CD14-positive monocyte (primary cell): ENCODE results near the gene CAMK1D. TPM values are rescaled to one million over a fixed set of nuclear protein-coding genes. Genes with fewer than 3 reads are reported as not detected.

Source experiments
- DNase-seq, 3 donors: peaks; one replicate each; pipeline ENCODE4 v3.0.0-alpha.2; 2011 to 2022
- H2AFZ ChIP-seq: 2 replicates; pipeline ENCODE4 v1.6.0; 2012; ENCODE audit warnings: mild to moderate bottlenecking, low read depth, low read length, inconsistent platforms; ENCODE audit not compliant: insufficient read depth, poor library complexity, severe bottlenecking
- H3K27ac ChIP-seq, 2 donors: 1 replicate in 1 of 2; 2 replicates in 1 of 2; pipeline ENCODE4 v1.5.1; 2012 to 2013; ENCODE audit warnings: low read length in 2 of 2, control low read depth in 1 of 2, inconsistent platforms in 1 of 2, low read depth in 1 of 2, mild to moderate bottlenecking in 1 of 2
- H3K27me3 ChIP-seq, 2 donors: one replicate each; pipeline versions ENCODE4 v1.6.0 to v1.6.1; 2011 to 2013; ENCODE audit warnings: low read length in 2 of 2; ENCODE audit not compliant: control insufficient read depth in 2 of 2, insufficient read depth in 2 of 2
- H3K36me3 ChIP-seq, 2 donors: replicated peaks in 1 of 2; 1 replicate in 1 of 2; 2 replicates in 1 of 2; pipeline versions ENCODE4 v1.5.1 to v1.6.1; 2012 to 2013; ENCODE audit warnings: low read length in 2 of 2, control low read depth in 1 of 2, inconsistent platforms in 1 of 2, mild to moderate bottlenecking in 1 of 2; ENCODE audit not compliant: insufficient read depth in 2 of 2, control insufficient read depth in 1 of 2
- H3K4me1 ChIP-seq, 2 donors: 1 replicate in 1 of 2; 2 replicates in 1 of 2; pipeline versions ENCODE4 v1.5.1 to v1.6.1; 2012 to 2013; ENCODE audit warnings: low read length in 2 of 2, control low read depth in 1 of 2, inconsistent platforms in 1 of 2, mild to moderate bottlenecking in 1 of 2, moderate library complexity in 1 of 2; ENCODE audit not compliant: insufficient read depth in 2 of 2, control insufficient read depth in 1 of 2
- H3K4me2 ChIP-seq: replicated peaks from 2 replicates; pipeline ENCODE3; 2012; ENCODE audit warnings: low read length, moderate library complexity, mild to moderate bottlenecking; ENCODE audit not compliant: poor library complexity, severe bottlenecking; ENCODE audit errors: extremely low read depth
- H3K4me3 ChIP-seq, 3 experiments: fragments of 200-600 bp in 1 of 3; sonication (generic) in 1 of 3; replicated peaks in 1 of 3; 1 replicate in 2 of 3; 2 replicates in 1 of 3; pipeline ENCODE4 v1.5.1; 2011 to 2013; ENCODE audit warnings: low read length in 3 of 3, mild to moderate bottlenecking in 3 of 3, control low read depth in 2 of 3, low read depth in 2 of 3, inconsistent platforms in 1 of 3, moderate library complexity in 1 of 3
- H3K79me2 ChIP-seq: 2 replicates; pipeline ENCODE4 v1.6.0; 2012; ENCODE audit warnings: mild to moderate bottlenecking, control low read depth, inconsistent platforms, low read length, moderate library complexity; ENCODE audit not compliant: insufficient read depth
- H3K9ac ChIP-seq: 2 replicates; pipeline ENCODE4 v1.6.0; 2017; ENCODE audit warnings: low read length, mild to moderate bottlenecking; ENCODE audit not compliant: insufficient read depth, poor library complexity, severe bottlenecking
- H3K9me3 ChIP-seq, 2 donors: replicated peaks in 1 of 2; 1 replicate in 1 of 2; 2 replicates in 1 of 2; pipeline versions ENCODE4 v1.5.1 to v1.6.1; 2012 to 2013; ENCODE audit warnings: low read length in 2 of 2, control low read depth in 1 of 2; ENCODE audit not compliant: control insufficient read depth in 1 of 2, insufficient read depth in 1 of 2
- H4K20me1 ChIP-seq: 2 replicates; pipeline ENCODE4 v1.6.0; 2012; ENCODE audit warnings: mild to moderate bottlenecking, low read length, control low read depth, moderate library complexity; ENCODE audit not compliant: insufficient read depth
- H3K27ac Mint-ChIP-seq, 7 donors: one replicate each; pipeline ENCODE4 v1.8.0; 2020; ENCODE audit warnings: mild to moderate bottlenecking in 7 of 7, mixed read lengths in 7 of 7, moderate library complexity in 6 of 7, inconsistent platforms in 2 of 7
- H3K27me3 Mint-ChIP-seq, 3 donors: one replicate each; pipeline ENCODE4 v1.8.0; 2021 to 2022; ENCODE audit warnings: low read depth in 3 of 3, mild to moderate bottlenecking in 3 of 3, mixed read lengths in 3 of 3, moderate library complexity in 3 of 3, inconsistent platforms in 1 of 3
- H3K36me3 Mint-ChIP-seq, 2 donors: one replicate each; pipeline ENCODE4 v1.8.0; 2020; ENCODE audit warnings: mixed read lengths in 2 of 2, inconsistent platforms in 1 of 2, mild to moderate bottlenecking in 1 of 2
- H3K4me1 Mint-ChIP-seq: one replicate; pipeline ENCODE4 v1.8.0; 2020; ENCODE audit warnings: mild to moderate bottlenecking, mixed read lengths
- H3K4me3 Mint-ChIP-seq, 2 donors: one replicate each; pipeline ENCODE4 v1.8.0; 2020; ENCODE audit warnings: mild to moderate bottlenecking in 2 of 2, mixed read lengths in 2 of 2, moderate library complexity in 1 of 2
- H3K9me3 Mint-ChIP-seq, 7 donors: one replicate each; pipeline ENCODE4 v1.8.0; 2020 to 2022; ENCODE audit warnings: mixed read lengths in 7 of 7, mild to moderate bottlenecking in 6 of 7, moderate library complexity in 6 of 7, inconsistent platforms in 2 of 7
- WGBS: methylation state at CpG from one replicate; pipeline ENCODE4 v1.1.5; 2013; ENCODE audit warnings: missing lambda C conversion rate; ENCODE audit not compliant: insufficient coverage; 5-methylcytosine and 5-hydroxymethylcytosine counted together
- intact Hi-C, 2 donors: fragments of 100-400 bp; cut with micrococcal nuclease; formaldehyde crosslinking; loops; one replicate each; pipeline versions ENCODE4 v1.15.0 to v1.15.1; 2023
- polyA plus RNA-seq, 3 donors: library from polyadenylated mRNA; depleted of rRNA in 1 of 3; unstranded in 2 of 3; stranded (reverse) in 1 of 3; fragments of 300-500 nt in 2 of 3; fragments of >200 nt in 1 of 3; fragmentation: Illumina TruSeq in 2 of 3; gene quantifications; 1 replicate in 2 of 3; 2 replicates in 1 of 3; pipeline ENCODE4 v1.2.3, GENCODE V29; 2012 to 2021
- TF ChIP-seq, protein P1 (sequence below): fragments of 200-600 bp; IDR thresholded peaks from one replicate; pipeline ENCODE4 v1.8.0; 2022; ENCODE audit warnings: antibody characterized with exemption, mild to moderate bottlenecking

The CAMK1D gene
- polyA plus RNA-seq, 3 donors = 6.7 to 11.8 (median 7.1) TPM

GRCh38 chr10:12413369-12413711, 64.0 kb downstream of the CAMK1D start:
- DNase-seq = no peak
- Histone ChIP-seq H4K20me1 (peaks cover 67% of the 10 kb centered on the region), H2AFZ (no peak overlapping the region), H3K79me2 (no peaks in the 10 kb centered on the region), H3K36me3 (no peaks in the 10 kb centered on the region), H3K9ac (no peak overlapping the region), H3K27ac (no peak overlapping the region), H3K4me3 (no peak overlapping the region), H3K9me3 (no peaks in the 10 kb centered on the region), H3K4me2 (no peak overlapping the region), H3K27me3 (no peaks in the 10 kb centered on the region), H3K4me1 (no peaks in the 10 kb centered on the region)
- 80% methylated on average over 1 of the region's 1 CpG for WGBS
- no peak overlapping the region for H3K27ac Mint-ChIP-seq
- H3K4me1 Mint-ChIP-seq = peaks cover 8% of the 10 kb centered on the region
- no peaks in the 10 kb centered on the region for H3K36me3 Mint-ChIP-seq
- peaks cover 0 to 3% (median 0%) of the 10 kb centered on the region in 7 donors for H3K9me3 Mint-ChIP-seq
- H3K4me3 Mint-ChIP-seq = no peak overlapping the region
- TF ChIP-seq, protein P1, sequence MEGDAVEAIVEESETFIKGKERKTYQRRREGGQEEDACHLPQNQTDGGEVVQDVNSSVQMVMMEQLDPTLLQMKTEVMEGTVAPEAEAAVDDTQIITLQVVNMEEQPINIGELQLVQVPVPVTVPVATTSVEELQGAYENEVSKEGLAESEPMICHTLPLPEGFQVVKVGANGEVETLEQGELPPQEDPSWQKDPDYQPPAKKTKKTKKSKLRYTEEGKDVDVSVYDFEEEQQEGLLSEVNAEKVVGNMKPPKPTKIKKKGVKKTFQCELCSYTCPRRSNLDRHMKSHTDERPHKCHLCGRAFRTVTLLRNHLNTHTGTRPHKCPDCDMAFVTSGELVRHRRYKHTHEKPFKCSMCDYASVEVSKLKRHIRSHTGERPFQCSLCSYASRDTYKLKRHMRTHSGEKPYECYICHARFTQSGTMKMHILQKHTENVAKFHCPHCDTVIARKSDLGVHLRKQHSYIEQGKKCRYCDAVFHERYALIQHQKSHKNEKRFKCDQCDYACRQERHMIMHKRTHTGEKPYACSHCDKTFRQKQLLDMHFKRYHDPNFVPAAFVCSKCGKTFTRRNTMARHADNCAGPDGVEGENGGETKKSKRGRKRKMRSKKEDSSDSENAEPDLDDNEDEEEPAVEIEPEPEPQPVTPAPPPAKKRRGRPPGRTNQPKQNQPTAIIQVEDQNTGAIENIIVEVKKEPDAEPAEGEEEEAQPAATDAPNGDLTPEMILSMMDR = no peak
- H3K27me3 Mint-ChIP-seq = peaks cover 0 to 2% (median 0%) of the 10 kb centered on the region in 3 donors
- intact Hi-C loops = no loop called here

DNA sequence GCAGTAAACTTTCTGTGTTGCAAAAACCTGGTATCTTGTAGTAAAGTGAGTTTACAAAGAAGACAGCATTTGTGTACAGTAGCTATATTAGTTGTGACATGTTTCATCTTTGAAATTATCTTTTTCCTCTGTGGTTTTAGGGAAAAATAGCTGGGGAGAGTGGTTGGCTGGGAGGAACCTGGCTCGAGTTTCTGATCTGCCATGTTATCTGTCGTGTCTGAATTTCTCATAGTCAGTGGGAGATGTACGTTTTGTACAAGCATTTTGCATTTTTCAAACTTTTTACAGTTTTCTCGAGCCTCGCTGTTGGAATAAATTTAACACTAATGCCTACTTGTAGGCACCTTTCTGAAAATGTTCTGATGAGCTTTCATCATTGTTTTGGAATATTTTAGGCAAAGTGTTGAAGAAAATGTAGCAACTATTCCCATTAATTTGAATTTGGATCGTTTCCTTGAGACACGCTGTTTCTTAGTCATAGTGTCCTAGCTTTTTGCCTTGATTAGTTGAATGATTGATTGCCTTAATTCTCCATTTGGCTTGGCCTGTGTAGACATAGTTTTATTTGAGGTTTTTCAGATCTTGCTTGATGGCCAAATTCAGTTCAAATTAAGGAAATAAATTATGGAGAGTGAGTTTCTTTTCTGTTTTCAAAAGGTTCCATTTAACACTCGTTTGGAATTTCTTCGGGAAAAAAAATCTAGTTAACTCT, 65.1 kb downstream of the CAMK1D start:
- H3K27ac Mint-ChIP-seq = peak overlapping the region in 1 of 7 donors; percentile 3

More for the DNA sequence above, 65.1 kb downstream of the CAMK1D start:
- Histone ChIP-seq H2AFZ (no peak overlapping the region), H3K4me1 (no peaks in the 10 kb centered on the region), H3K9ac (no peak overlapping the region), H3K4me3 (no peak overlapping the region), H3K9me3 (no peaks in the 10 kb centered on the region), H3K4me2 (no peak overlapping the region), H3K79me2 (no peaks in the 10 kb centered on the region), H3K27me3 (no peaks in the 10 kb centered on the region), H4K20me1 (peaks cover 78% of the 10 kb centered on the region), H3K36me3 (no peaks in the 10 kb centered on the region), H3K27ac (no peak overlapping the region)
- DNase-seq = no peak
- Mint-ChIP-seq H3K9me3 (peaks cover 0 to 3% (median 2%) of the 10 kb centered on the region in 7 donors), H3K36me3 (no peaks in the 10 kb centered on the region), H3K4me1 (peaks cover 10% of the 10 kb centered on the region), H3K27me3 (peaks cover 0 to 6% (median 0%) of the 10 kb centered on the region in 3 donors), H3K4me3 (no peak overlapping the region)
- intact Hi-C loops = no loop called here
- TF ChIP-seq, protein P1 = no peak
- WGBS = no CpG with 5 or more reads among the region's 9 CpGs
